H1 (cell line): ENCODE results near the gene PMF1. TPM values are rescaled to one million over a fixed set of nuclear protein-coding genes. Genes with fewer than 3 reads are reported as not detected.

Source experiments
- NANOG ChIP-seq: IDR thresholded peaks from 2 replicates; pipeline ENCODE4 v1.6.1; 2011; ENCODE audit warnings: low read length, low read depth, mild to moderate bottlenecking, inconsistent platforms; ENCODE audit not compliant: insufficient read depth, poor library complexity, severe bottlenecking
- RFX5 ChIP-seq: IDR thresholded peaks from 2 replicates; pipeline ENCODE4 v1.6.1; 2011; ENCODE audit warnings: low read depth, low read length, improper control_type of control experiment, borderline replicate concordance
- polyA plus RNA-seq, 7 experiments: library from polyadenylated mRNA; depleted of rRNA in 3 of 7; stranded (reverse) in 5 of 7; unstranded in 2 of 7; fragments of >200 nt in 5 of 7; fragments of 200-250 nt in 2 of 7; gene quantifications; 1 replicate in 5 of 7; 2 replicates in 1 of 7; 4 replicates in 1 of 7; pipeline versions ENCODE4 v1.2.1 to v1.2.3, GENCODE V29; 2011 to 2013; ENCODE audit warnings: missing spikeins in 2 of 7, mixed read lengths in 2 of 7
- total RNA-seq: library from RNA; stranded (reverse); fragmentation: NEBNext Ultra II Directional; extraction: Animal tissue kit (Norgen Biotek cat#: 25700); gene quantifications from 2 replicates; pipeline ENCODE4 v1.2.1, GENCODE V29; 2021

The PMF1 gene
- total and polyA plus RNA-seq, 2 of the 8 experiments (the other 6 are each of a cell fraction or from before 2014, with no cell fraction given): 113 to 296 TPM

- TF ChIP-seq NANOG (no peak), RFX5 (no peak)
Observed at GRCh38 chr1:156248323-156248683, 35.5 kb downstream of the PMF1 start (continued).
